CD14-positive monocyte (primary cell): ENCODE data around the gene POU2F1. TPM values are rescaled to one million over a fixed set of nuclear protein-coding genes. Genes with fewer than 3 reads are reported as not detected.

ENCODE experiments used
- DNase-seq, 3 donors: peaks; one replicate each; pipeline ENCODE4 v3.0.0-alpha.2; 2011 to 2022
- H2AFZ ChIP-seq: 2 replicates; pipeline ENCODE4 v1.6.0; 2012; ENCODE audit warnings: mild to moderate bottlenecking, low read depth, low read length, inconsistent platforms; ENCODE audit not compliant: insufficient read depth, poor library complexity, severe bottlenecking
- H3K27ac ChIP-seq, 2 donors: 1 replicate in 1 of 2; 2 replicates in 1 of 2; pipeline ENCODE4 v1.5.1; 2012 to 2013; ENCODE audit warnings: low read length in 2 of 2, control low read depth in 1 of 2, inconsistent platforms in 1 of 2, low read depth in 1 of 2, mild to moderate bottlenecking in 1 of 2
- H3K27me3 ChIP-seq, 2 donors: one replicate each; pipeline versions ENCODE4 v1.6.0 to v1.6.1; 2011 to 2013; ENCODE audit warnings: low read length in 2 of 2; ENCODE audit not compliant: control insufficient read depth in 2 of 2, insufficient read depth in 2 of 2
- H3K36me3 ChIP-seq, 2 donors: replicated peaks in 1 of 2; 1 replicate in 1 of 2; 2 replicates in 1 of 2; pipeline versions ENCODE4 v1.5.1 to v1.6.1; 2012 to 2013; ENCODE audit warnings: low read length in 2 of 2, control low read depth in 1 of 2, inconsistent platforms in 1 of 2, mild to moderate bottlenecking in 1 of 2; ENCODE audit not compliant: insufficient read depth in 2 of 2, control insufficient read depth in 1 of 2
- H3K4me1 ChIP-seq, 2 donors: 1 replicate in 1 of 2; 2 replicates in 1 of 2; pipeline versions ENCODE4 v1.5.1 to v1.6.1; 2012 to 2013; ENCODE audit warnings: low read length in 2 of 2, control low read depth in 1 of 2, inconsistent platforms in 1 of 2, mild to moderate bottlenecking in 1 of 2, moderate library complexity in 1 of 2; ENCODE audit not compliant: insufficient read depth in 2 of 2, control insufficient read depth in 1 of 2
- H3K4me2 ChIP-seq: replicated peaks from 2 replicates; pipeline ENCODE3; 2012; ENCODE audit warnings: low read length, moderate library complexity, mild to moderate bottlenecking; ENCODE audit not compliant: poor library complexity, severe bottlenecking; ENCODE audit errors: extremely low read depth
- H3K4me3 ChIP-seq, 3 experiments: fragments of 200-600 bp in 1 of 3; sonication (generic) in 1 of 3; replicated peaks in 1 of 3; 1 replicate in 2 of 3; 2 replicates in 1 of 3; pipeline ENCODE4 v1.5.1; 2011 to 2013; ENCODE audit warnings: low read length in 3 of 3, mild to moderate bottlenecking in 3 of 3, control low read depth in 2 of 3, low read depth in 2 of 3, inconsistent platforms in 1 of 3, moderate library complexity in 1 of 3
- H3K79me2 ChIP-seq: 2 replicates; pipeline ENCODE4 v1.6.0; 2012; ENCODE audit warnings: mild to moderate bottlenecking, control low read depth, inconsistent platforms, low read length, moderate library complexity; ENCODE audit not compliant: insufficient read depth
- H3K9ac ChIP-seq: 2 replicates; pipeline ENCODE4 v1.6.0; 2017; ENCODE audit warnings: low read length, mild to moderate bottlenecking; ENCODE audit not compliant: insufficient read depth, poor library complexity, severe bottlenecking
- H3K9me3 ChIP-seq, 2 donors: replicated peaks in 1 of 2; 1 replicate in 1 of 2; 2 replicates in 1 of 2; pipeline versions ENCODE4 v1.5.1 to v1.6.1; 2012 to 2013; ENCODE audit warnings: low read length in 2 of 2, control low read depth in 1 of 2; ENCODE audit not compliant: control insufficient read depth in 1 of 2, insufficient read depth in 1 of 2
- H4K20me1 ChIP-seq: 2 replicates; pipeline ENCODE4 v1.6.0; 2012; ENCODE audit warnings: mild to moderate bottlenecking, low read length, control low read depth, moderate library complexity; ENCODE audit not compliant: insufficient read depth
- H3K27ac Mint-ChIP-seq, 7 donors: one replicate each; pipeline ENCODE4 v1.8.0; 2020; ENCODE audit warnings: mild to moderate bottlenecking in 7 of 7, mixed read lengths in 7 of 7, moderate library complexity in 6 of 7, inconsistent platforms in 2 of 7
- H3K27me3 Mint-ChIP-seq, 3 donors: one replicate each; pipeline ENCODE4 v1.8.0; 2021 to 2022; ENCODE audit warnings: low read depth in 3 of 3, mild to moderate bottlenecking in 3 of 3, mixed read lengths in 3 of 3, moderate library complexity in 3 of 3, inconsistent platforms in 1 of 3
- H3K36me3 Mint-ChIP-seq, 2 donors: one replicate each; pipeline ENCODE4 v1.8.0; 2020; ENCODE audit warnings: mixed read lengths in 2 of 2, inconsistent platforms in 1 of 2, mild to moderate bottlenecking in 1 of 2
- H3K4me1 Mint-ChIP-seq: one replicate; pipeline ENCODE4 v1.8.0; 2020; ENCODE audit warnings: mild to moderate bottlenecking, mixed read lengths
- H3K4me3 Mint-ChIP-seq, 2 donors: one replicate each; pipeline ENCODE4 v1.8.0; 2020; ENCODE audit warnings: mild to moderate bottlenecking in 2 of 2, mixed read lengths in 2 of 2, moderate library complexity in 1 of 2
- H3K9me3 Mint-ChIP-seq, 7 donors: one replicate each; pipeline ENCODE4 v1.8.0; 2020 to 2022; ENCODE audit warnings: mixed read lengths in 7 of 7, mild to moderate bottlenecking in 6 of 7, moderate library complexity in 6 of 7, inconsistent platforms in 2 of 7
- CTCF ChIP-seq: fragments of 200-600 bp; IDR thresholded peaks from one replicate; pipeline ENCODE4 v1.8.0; 2022; ENCODE audit warnings: antibody characterized with exemption, mild to moderate bottlenecking
- WGBS: methylation state at CpG from one replicate; pipeline ENCODE4 v1.1.5; 2013; ENCODE audit warnings: missing lambda C conversion rate; ENCODE audit not compliant: insufficient coverage; 5-methylcytosine and 5-hydroxymethylcytosine counted together
- intact Hi-C, 2 donors: fragments of 100-400 bp; cut with micrococcal nuclease; formaldehyde crosslinking; loops; one replicate each; pipeline versions ENCODE4 v1.15.0 to v1.15.1; 2023
- polyA plus RNA-seq, 3 donors: library from polyadenylated mRNA; depleted of rRNA in 1 of 3; unstranded in 2 of 3; stranded (reverse) in 1 of 3; fragments of 300-500 nt in 2 of 3; fragments of >200 nt in 1 of 3; fragmentation: Illumina TruSeq in 2 of 3; gene quantifications; 1 replicate in 2 of 3; 2 replicates in 1 of 3; pipeline ENCODE4 v1.2.3, GENCODE V29; 2012 to 2021

Gene POU2F1
- polyA plus RNA-seq, 3 donors = 2.3 to 4.2 (median 3.9) TPM

DNA sequence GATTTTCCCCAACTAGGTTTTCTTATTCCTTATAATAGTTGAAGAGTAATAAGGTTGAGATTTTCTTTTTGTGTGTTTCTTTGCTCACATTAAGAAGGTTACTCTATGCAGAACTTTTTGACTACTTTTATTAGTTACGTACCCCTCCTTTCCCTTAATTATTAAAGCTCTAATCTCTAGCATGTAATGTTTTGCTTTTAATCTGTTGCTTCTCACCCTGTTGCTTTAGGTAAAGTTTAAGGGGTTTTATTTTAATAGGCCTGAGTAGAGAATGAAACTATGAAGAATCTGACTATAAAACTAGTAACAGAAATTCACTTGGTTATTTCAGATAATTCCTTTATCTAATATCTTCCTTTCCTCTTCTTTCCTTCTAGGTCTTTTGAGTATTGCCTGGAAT, 53.4 kb downstream of the POU2F1 start:
- intact Hi-C loops = loop anchor here in 1 of 2 donors (10.0 kb wide), 1 partner anchor 261 kb away; no protein-coding TSS in a partner anchor
- H3K36me3 Mint-ChIP-seq = peaks cover 5 to 13% of the 10 kb centered on the region in 2 donors
- no CpG with 5 or more reads among the region's 1 CpG for WGBS

GRCh38 chr1:167276969-167277368, 56.3 kb downstream of the POU2F1 start:
- H3K4me1 Mint-ChIP-seq = peaks cover 33% of the 10 kb centered on the region
- H3K36me3 Mint-ChIP-seq = peaks cover 7 to 13% of the 10 kb centered on the region in 2 donors
- H3K4me3 Mint-ChIP-seq = no peak overlapping the region
- H3K27me3 Mint-ChIP-seq = no peaks in the 10 kb centered on the region
- H3K9me3 Mint-ChIP-seq = peaks cover 6 to 9% (median 7%) of the 10 kb centered on the region in 7 donors
- peaks cover 0 to 5% of the 10 kb centered on the region in 2 donors for H3K9me3 ChIP-seq
- no peak for DNase-seq
- no peaks in the 10 kb centered on the region for H3K27me3 ChIP-seq
- peaks cover 40% of the 10 kb centered on the region for H3K79me2 ChIP-seq
- H3K4me2 ChIP-seq = no peak overlapping the region
- no peak for TF ChIP-seq CTCF
- H2AFZ ChIP-seq = no peak overlapping the region
- H3K9ac ChIP-seq = no peak overlapping the region
- intact Hi-C loops = loop anchor here in 1 of 2 donors (10.0 kb wide), 1 partner anchor 258 kb away; no protein-coding TSS in a partner anchor
- no peak overlapping the region for H3K27ac ChIP-seq
- H3K36me3 ChIP-seq = no peaks in the 10 kb centered on the region
- H4K20me1 ChIP-seq = peaks cover 7% of the 10 kb centered on the region
- WGBS = no CpG with 5 or more reads among the region's 3 CpGs
- H3K27ac Mint-ChIP-seq = peak overlapping the region in 1 of 7 donors; percentile 81
- peaks cover 0 to 7% of the 10 kb centered on the region in 2 donors for H3K4me1 ChIP-seq
- H3K4me3 ChIP-seq = no peak overlapping the region

More for the DNA sequence above, 53.4 kb downstream of the POU2F1 start:
- Mint-ChIP-seq H3K4me3 (no peak overlapping the region), H3K27me3 (no peaks in the 10 kb centered on the region), H3K4me1 (peaks cover 46% of the 10 kb centered on the region), H3K9me3 (peaks cover 6 to 8% (median 7%) of the 10 kb centered on the region in 7 donors), H3K27ac (no peak overlapping the region)
- Histone ChIP-seq H3K9ac (no peak overlapping the region), H3K4me3 (no peak overlapping the region), H4K20me1 (peaks cover 19% of the 10 kb centered on the region), H2AFZ (no peak overlapping the region), H3K4me2 (no peak overlapping the region), H3K4me1 (peaks cover 6 to 7% of the 10 kb centered on the region in 2 donors), H3K79me2 (peaks cover 45% of the 10 kb centered on the region), H3K9me3 (peaks cover 0 to 5% of the 10 kb centered on the region in 2 donors), H3K27ac (no peak overlapping the region), H3K36me3 (no peaks in the 10 kb centered on the region), H3K27me3 (no peaks in the 10 kb centered on the region)
- no peak for TF ChIP-seq CTCF
- DNase-seq = no peak
